Anterior cingulate cortex (tissue), 58 donors: ENCODE data around the gene ADPRS.

Source experiments
- DNase-seq, 58 donors: peaks; one replicate each; lab custom pipeline; 2025; lab: John Stamatoyannopoulos, UW

The ADPRS gene

GRCh38 chr1:36106269-36106668 is 17.6 kb downstream of the ADPRS start:
- DNase-seq = no peak

- DNase-seq = no peak
Observed at GRCh38 chr1:36107394-36107793, 18.7 kb downstream of the ADPRS start.

GRCh38 chr1:36108314-36108713 is 19.6 kb downstream of the ADPRS start:
- no peak for DNase-seq

- no peak for DNase-seq
Observed at GRCh38 chr1:36109041-36109679, 20.5 kb downstream of the ADPRS start.

- no peak for DNase-seq
Observed at GRCh38 chr1:36111151-36111550, 22.5 kb downstream of the ADPRS start.

- DNase-seq = no peak
Observed at GRCh38 chr1:36112823-36113222, 24.1 kb downstream of the ADPRS start.

GRCh38 chr1:36114371-36114770 is 25.7 kb downstream of the ADPRS start:
- DNase-seq = no peak

GRCh38 chr1:36115200-36115669 is 26.5 kb downstream of the ADPRS start:
- peak in 12 of 58 donors; percentile 9 to 53 (median 24) for DNase-seq

- no peak for DNase-seq
Observed at GRCh38 chr1:36115931-36116330, 27.2 kb downstream of the ADPRS start.

GRCh38 chr1:36116901-36117300 is 28.2 kb downstream of the ADPRS start:
- DNase-seq = peak in 1 of 58 donors; percentile 15

- DNase-seq = no peak
Observed at GRCh38 chr1:36118447-36119204, 29.9 kb downstream of the ADPRS start.

- DNase-seq = no peak
Observed at GRCh38 chr1:36119456-36119855, 30.8 kb downstream of the ADPRS start.

GRCh38 chr1:36122062-36123030 is 33.7 kb downstream of the ADPRS start:
- DNase-seq = no peak

GRCh38 chr1:36123356-36123755 is 34.7 kb downstream of the ADPRS start:
- peak in 16 of 58 donors; percentile 5 to 28 (median 20) for DNase-seq

GRCh38 chr1:36124404-36125128 is 35.9 kb downstream of the ADPRS start:
- no peak for DNase-seq

GRCh38 chr1:36125129-36125991 is 36.7 kb downstream of the ADPRS start, which contains the start of gene COL8A2:
COL8A2 (minus strand) TSS chr1:36125222; CDS start chr1:36100242, 24,980 bp downstream.
- peak in 5 of 58 donors; percentile 3 to 14 (median 6) for DNase-seq

- DNase-seq = no peak
Observed at GRCh38 chr1:36126005-36126716, 37.5 kb downstream of the ADPRS start.

- peak in 1 of 58 donors; percentile 29 for DNase-seq
Observed at GRCh38 chr1:36126797-36127500, 38.3 kb downstream of the ADPRS start.
